Jurkat, Clone E6-1 (cell line): ENCODE data around the gene PCP4L1.

Source experiments
- DNase-seq: peaks from one replicate; pipeline ENCODE4 v3.0.0-alpha.2; 2011; ENCODE audit warnings: low read depth, low spot score
- H3K4me3 ChIP-seq: 2 replicates; pipeline ENCODE4 v1.5.1; 2011; ENCODE audit warnings: mild to moderate bottlenecking, low read length, control low read depth, moderate library complexity

The PCP4L1 gene

GRCh38 chr1:161260376-161261260, 2.1 kb downstream of the PCP4L1 start:
- no peak overlapping the region for H3K4me3 ChIP-seq
- DNase-seq = peak; percentile 5

GRCh38 chr1:161261261-161262235, 3.0 kb downstream of the PCP4L1 start:
- no peak for DNase-seq
- no peak overlapping the region for H3K4me3 ChIP-seq

- DNase-seq = no peak
- no peak overlapping the region for H3K4me3 ChIP-seq
Measured at GRCh38 chr1:161265305-161265704, 6.8 kb downstream of the PCP4L1 start.

- H3K4me3 ChIP-seq = no peak overlapping the region
- DNase-seq = no peak
Measured at GRCh38 chr1:161266202-161266601, 7.7 kb downstream of the PCP4L1 start.

- no peak overlapping the region for H3K4me3 ChIP-seq
- no peak for DNase-seq
Measured at GRCh38 chr1:161266836-161267235, 8.3 kb downstream of the PCP4L1 start.

- DNase-seq = no peak
Measured at GRCh38 chr1:161267321-161267720, 8.8 kb downstream of the PCP4L1 start.

GRCh38 chr1:161273402-161273801, 14.9 kb downstream of the PCP4L1 start:
- DNase-seq = no peak
- no peak overlapping the region for H3K4me3 ChIP-seq

More at GRCh38 chr1:161267321-161267720, 8.8 kb downstream of the PCP4L1 start:
- no peak overlapping the region for H3K4me3 ChIP-seq

GRCh38 chr1:161274874-161275273, 16.3 kb downstream of the PCP4L1 start:
- H3K4me3 ChIP-seq = no peak overlapping the region
- no peak for DNase-seq

GRCh38 chr1:161282991-161283390, 24.4 kb downstream of the PCP4L1 start:
- DNase-seq = no peak
- no peak overlapping the region for H3K4me3 ChIP-seq

- no peak overlapping the region for H3K4me3 ChIP-seq
- DNase-seq = no peak
Measured at GRCh38 chr1:161285113-161285512, 26.6 kb downstream of the PCP4L1 start.

GRCh38 chr1:161285521-161285920, 27.0 kb downstream of the PCP4L1 start:
- H3K4me3 ChIP-seq = no peak overlapping the region
- no peak for DNase-seq

GRCh38 chr1:161287482-161288054, 29.0 kb downstream of the PCP4L1 start:
- no peak overlapping the region for H3K4me3 ChIP-seq
- no peak for DNase-seq

GRCh38 chr1:161290779-161291178, 32.2 kb downstream of the PCP4L1 start:
- no peak for DNase-seq
- H3K4me3 ChIP-seq = no peak overlapping the region

- no peak for DNase-seq
- H3K4me3 ChIP-seq = no peak overlapping the region
Measured at GRCh38 chr1:161297415-161297814, 38.9 kb downstream of the PCP4L1 start.

- H3K4me3 ChIP-seq = no peak overlapping the region
- DNase-seq = no peak
Measured at GRCh38 chr1:161298116-161298515, 39.6 kb downstream of the PCP4L1 start.

- DNase-seq = no peak
- no peak overlapping the region for H3K4me3 ChIP-seq
Measured at GRCh38 chr1:161299347-161299746, 40.8 kb downstream of the PCP4L1 start.

GRCh38 chr1:161300478-161300877, 41.9 kb downstream of the PCP4L1 start:
- DNase-seq = no peak

GRCh38 chr1:161304927-161305866, 46.7 kb downstream of the PCP4L1 start:
- no peak for DNase-seq

More at GRCh38 chr1:161300478-161300877, 41.9 kb downstream of the PCP4L1 start:
- H3K4me3 ChIP-seq = no peak overlapping the region

More at GRCh38 chr1:161304927-161305866, 46.7 kb downstream of the PCP4L1 start:
- H3K4me3 ChIP-seq = peak overlapping the region; percentile 68
